Common myeloid progenitor, CD34-positive (primary cell): Measurements from ENCODE around the gene GRM8. TPM values are rescaled to one million over a fixed set of nuclear protein-coding genes. Genes with fewer than 3 reads are reported as not detected.
A peak's percentile ranks its signal among the peaks of the same experiment; 100 is the strongest.

Source experiments
- CTCF ChIA-PET: fragments of 350-600 bp; sonication (Branson Sonifier 250); formaldehyde crosslinking; loops from one replicate; lab custom pipeline; 2021; ENCODE audit warnings: antibody characterized with exemption; lab: Charles Lee
- POLR2A ChIA-PET: fragments of 350-600 bp; sonication (Branson Sonifier 250); formaldehyde crosslinking; loops from one replicate; lab custom pipeline; 2021; ENCODE audit warnings: antibody characterized with exemption; lab: Charles Lee
- DNase-seq, 3 donors: peaks; one replicate each; pipeline versions ENCODE4 v3.0.0 to v3.0.0-alpha.2; 2013
- H3K27ac ChIP-seq, 2 experiments: 1 replicate in 1 of 2; 2 replicates in 1 of 2; pipeline ENCODE4 v1.7.0; 2013; ENCODE audit warnings: inconsistent platforms in 2 of 2, low read length in 2 of 2, mild to moderate bottlenecking in 2 of 2, low read depth in 1 of 2, moderate library complexity in 1 of 2; ENCODE audit not compliant: severe bottlenecking in 2 of 2, insufficient read depth in 1 of 2, poor library complexity in 1 of 2
- H3K27me3 ChIP-seq, 5 experiments: replicated peaks in 2 of 5; 1 replicate in 3 of 5; 2 replicates in 2 of 5; pipeline versions ENCODE4 v1.6.1 to v1.7.0; 2013; ENCODE audit warnings: low read length in 4 of 5, mild to moderate bottlenecking in 2 of 5, moderate library complexity in 2 of 5, inconsistent platforms in 1 of 5; ENCODE audit not compliant: insufficient read depth in 5 of 5, control insufficient read depth in 4 of 5
- H3K36me3 ChIP-seq, 4 experiments: 1 replicate in 2 of 4; 2 replicates in 2 of 4; pipeline versions ENCODE4 v1.6.1 to v1.7.0; 2013; ENCODE audit warnings: low read length in 3 of 4, control low read depth in 1 of 4, mild to moderate bottlenecking in 1 of 4; ENCODE audit not compliant: control insufficient read depth in 4 of 4, insufficient read depth in 4 of 4
- H3K4me1 ChIP-seq, 4 experiments: 1 replicate in 3 of 4; 2 replicates in 1 of 4; pipeline versions ENCODE4 v1.6.1 to v1.7.1; 2013; ENCODE audit warnings: low read length in 3 of 4, mild to moderate bottlenecking in 3 of 4, control low read depth in 1 of 4, inconsistent platforms in 1 of 4, moderate library complexity in 1 of 4; ENCODE audit not compliant: control insufficient read depth in 4 of 4, insufficient read depth in 4 of 4; ENCODE audit errors: control extremely low read depth in 1 of 4
- H3K4me3 ChIP-seq, 7 experiments: 1 replicate in 4 of 7; 2 replicates in 3 of 7; pipeline versions ENCODE4 v1.5.1 to v1.7.0; 2013; ENCODE audit warnings: mild to moderate bottlenecking in 7 of 7, low read length in 6 of 7, moderate library complexity in 6 of 7, inconsistent platforms in 2 of 7, low read depth in 2 of 7, control low read depth in 1 of 7; ENCODE audit not compliant: insufficient read depth in 4 of 7, control insufficient read depth in 1 of 7; ENCODE audit errors: extremely low read depth in 1 of 7
- H3K9me3 ChIP-seq, 5 experiments: 1 replicate in 4 of 5; 2 replicates in 1 of 5; pipeline versions ENCODE4 v1.6.1 to v1.7.1; 2013; ENCODE audit warnings: low read length in 4 of 5, mild to moderate bottlenecking in 2 of 5, inconsistent platforms in 1 of 5, low read depth in 1 of 5, moderate library complexity in 1 of 5; ENCODE audit not compliant: control insufficient read depth in 4 of 5, insufficient read depth in 2 of 5; ENCODE audit errors: control extremely low read depth in 1 of 5
- WGBS: methylation state at CpG from one replicate; pipeline ENCODE4 v1.1.5; 2013; ENCODE audit not compliant: insufficient coverage; 5-methylcytosine and 5-hydroxymethylcytosine counted together
- polyA plus RNA-seq: library from polyadenylated mRNA; unstranded; fragments of 120-200 nt; gene quantifications from one replicate; pipeline ENCODE4 v1.2.1, GENCODE V29; 2013

The GRM8 gene
- not detected for polyA plus RNA-seq

DNA sequence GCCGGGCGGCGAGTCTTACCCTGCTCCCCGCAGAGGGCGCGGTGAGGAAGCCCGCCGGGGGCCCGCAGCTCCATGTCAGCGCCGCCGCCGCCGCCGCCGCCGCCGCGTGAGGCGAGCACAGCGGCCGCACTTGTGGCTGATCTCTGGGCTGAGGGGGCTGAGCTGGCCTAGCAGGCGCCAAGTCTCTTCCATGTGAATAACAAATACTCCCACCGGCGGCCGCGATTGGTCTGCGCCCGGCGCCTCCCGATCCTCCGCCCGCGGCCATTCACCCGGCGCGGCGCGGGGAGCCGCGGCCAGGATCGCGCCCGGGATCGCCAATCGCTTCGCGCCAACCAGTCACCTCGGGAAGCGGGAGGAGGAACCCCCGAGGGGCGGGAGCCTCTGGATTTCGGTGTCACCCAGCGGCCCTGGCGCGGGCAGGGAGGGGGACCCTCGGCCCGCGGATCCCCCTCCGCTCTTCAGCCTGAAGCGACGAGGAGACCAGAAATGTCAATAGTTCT, at the start of gene GRM8:
GRM8 (minus strand) TSS at position 164 of the 503 bp plus-strand sequence.
- CTCF ChIA-PET: interaction anchor here (2.0 kb wide), 1 partner anchor 18 kb away, joined by 5 read pairs; no protein-coding TSS in a partner anchor
- peak; percentile 22 to 58 (median 31) for DNase-seq
- Histone ChIP-seq H3K36me3 (no peaks in the 10 kb centered on the region), H3K27me3 (peaks cover 25 to 97% (median 63%) of the 10 kb centered on the region in 5 experiments), H3K4me3 (peak within 1 kb of the TSS; percentile 28 to 81 (median 64)), H3K9me3 (no peaks in the 10 kb centered on the region), H3K27ac (no peak within 1 kb of the TSS), H3K4me1 (peaks cover 0 to 30% (median 24%) of the 10 kb centered on the region in 4 experiments)
- 0% methylated on average over 49 of the region's 62 CpGs for WGBS
- POLR2A ChIA-PET: no interaction called here

DNA sequence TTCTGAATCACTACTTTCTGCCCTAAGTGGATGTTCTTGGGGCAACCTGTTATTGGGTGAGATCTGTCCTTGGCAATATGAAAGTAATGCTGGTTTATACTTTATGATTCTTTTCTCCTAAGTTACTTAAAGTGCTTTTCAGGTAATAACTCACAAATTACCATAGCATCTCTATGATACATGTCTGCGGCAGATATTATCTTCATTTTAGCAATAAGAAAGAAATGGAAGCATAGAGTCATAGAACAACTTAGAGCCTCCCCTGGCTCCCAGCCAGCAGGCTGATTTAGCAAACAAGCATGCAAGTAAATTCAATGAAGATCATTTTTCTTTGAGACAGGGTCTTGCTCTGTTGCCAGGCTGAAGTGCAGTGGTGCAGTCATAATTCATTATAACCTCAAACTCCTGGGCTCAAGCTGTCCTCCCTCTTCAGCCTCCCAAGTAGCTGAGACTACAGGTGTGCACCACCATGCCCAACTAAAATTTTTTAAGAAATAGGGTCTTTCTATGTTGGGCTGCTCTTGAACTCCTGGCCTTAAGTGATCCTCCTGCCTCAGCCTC, 38.1 kb upstream of the GRM8 start:
- H3K4me1 ChIP-seq: no peaks in the 10 kb centered on the region
- H3K9me3 ChIP-seq: no peaks in the 10 kb centered on the region
- no peak overlapping the region for H3K4me3 ChIP-seq
- POLR2A ChIA-PET: no interaction called here
- H3K27me3 ChIP-seq: peaks cover 0 to 8% (median 2%) of the 10 kb centered on the region in 5 experiments
- CTCF ChIA-PET: no interaction called here
- no peaks in the 10 kb centered on the region for H3K36me3 ChIP-seq
- DNase-seq: no peak
- H3K27ac ChIP-seq: no peak overlapping the region
- no CpG with 5 or more reads among the region's 1 CpG for WGBS

GRCh38 chr7:127290116-127290655, 37.4 kb upstream of the GRM8 start:
- Histone ChIP-seq H3K4me1 (no peaks in the 10 kb centered on the region), H3K27me3 (peaks cover 0 to 5% (median 2%) of the 10 kb centered on the region in 5 experiments), H3K9me3 (no peaks in the 10 kb centered on the region), H3K27ac (no peak overlapping the region), H3K36me3 (no peaks in the 10 kb centered on the region), H3K4me3 (no peak overlapping the region)
- CTCF ChIA-PET: no interaction called here
- POLR2A ChIA-PET: no interaction called here
- WGBS: 96% methylated on average over 5 of the region's 5 CpGs
- no peak for DNase-seq

- H3K4me3 ChIP-seq: no peak overlapping the region
- H3K9me3 ChIP-seq: no peaks in the 10 kb centered on the region
- H3K36me3 ChIP-seq: no peaks in the 10 kb centered on the region
- H3K4me1 ChIP-seq: no peaks in the 10 kb centered on the region
- DNase-seq: no peak
- H3K27ac ChIP-seq: no peak overlapping the region
- WGBS: 94% methylated on average over 6 of the region's 6 CpGs
- POLR2A ChIA-PET: no interaction called here
- CTCF ChIA-PET: no interaction called here
- H3K27me3 ChIP-seq: peaks cover 0 to 5% (median 2%) of the 10 kb centered on the region in 5 experiments
Observed at GRCh38 chr7:127287133-127287532, 34.4 kb upstream of the GRM8 start.

DNA sequence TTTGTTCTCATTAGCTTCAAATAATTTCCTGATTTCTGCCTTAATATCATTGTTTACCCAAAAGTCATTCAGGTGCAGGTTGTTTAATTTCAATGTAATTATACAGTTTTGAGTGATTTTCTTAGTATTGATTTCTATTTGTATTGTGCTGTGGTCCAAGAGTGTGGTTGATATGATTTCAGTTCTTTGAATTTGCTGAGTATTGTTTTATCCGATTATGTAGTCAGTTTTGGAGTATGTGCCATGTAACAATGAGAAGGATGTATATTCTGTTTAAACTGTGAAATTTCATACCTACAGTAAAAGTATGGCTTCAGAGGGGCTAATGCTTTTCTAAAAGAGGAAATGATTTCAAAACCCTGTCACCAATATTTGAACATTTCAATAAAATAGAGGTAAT, 17.4 kb upstream of the GRM8 start:
- no peaks in the 10 kb centered on the region for H3K4me1 ChIP-seq
- no peaks in the 10 kb centered on the region for H3K9me3 ChIP-seq
- ChIA-PET CTCF (interaction anchor here (1.0 to 1.5 kb wide), 2 partner anchors 13 to 16 kb away, joined by 3 to 5 read pairs; no protein-coding TSS in a partner anchor), POLR2A (no interaction called here)
- no peak for DNase-seq
- peaks cover 0 to 2% (median 0%) of the 10 kb centered on the region in 5 experiments for H3K27me3 ChIP-seq
- H3K36me3 ChIP-seq: no peaks in the 10 kb centered on the region
- no peak overlapping the region for H3K27ac ChIP-seq
- no CpG with 5 or more reads among the region's 1 CpG for WGBS
- H3K4me3 ChIP-seq: no peak overlapping the region

- H3K27me3 ChIP-seq: peaks cover 0 to 8% (median 7%) of the 10 kb centered on the region in 5 experiments
- WGBS: 94% methylated on average over 1 of the region's 1 CpG
- H3K36me3 ChIP-seq: no peaks in the 10 kb centered on the region
- ChIA-PET POLR2A (no interaction called here), CTCF (no interaction called here)
- H3K4me1 ChIP-seq: no peaks in the 10 kb centered on the region
- H3K9me3 ChIP-seq: no peaks in the 10 kb centered on the region
- H3K27ac ChIP-seq: no peak overlapping the region
- DNase-seq: no peak
- H3K4me3 ChIP-seq: no peak overlapping the region
Observed at GRCh38 chr7:127266047-127266446, 13.3 kb upstream of the GRM8 start.

GRCh38 chr7:127264219-127264618, 11.5 kb upstream of the GRM8 start:
- DNase-seq: no peak
- CTCF ChIA-PET: no interaction called here
- Histone ChIP-seq H3K4me1 (no peaks in the 10 kb centered on the region), H3K4me3 (no peak overlapping the region), H3K36me3 (no peaks in the 10 kb centered on the region), H3K9me3 (no peaks in the 10 kb centered on the region), H3K27me3 (peaks cover 2 to 15% (median 9%) of the 10 kb centered on the region in 5 experiments), H3K27ac (no peak overlapping the region)
- POLR2A ChIA-PET: no interaction called here
- WGBS: 89% methylated on average over 3 of the region's 3 CpGs
